B cell (primary cell): ENCODE measurements around the gene NUDCD3.

Experiments used
- CTCF ChIP-seq: fragments of 200-600 bp; IDR thresholded peaks from one replicate; pipeline ENCODE4 v1.8.0; 2022; ENCODE audit warnings: antibody characterized with exemption, mild to moderate bottlenecking
- EZH2 ChIP-seq: IDR thresholded peaks from 2 replicates; pipeline ENCODE4 v1.6.1; 2012; ENCODE audit warnings: borderline replicate concordance, low read depth, mild to moderate bottlenecking, moderate library complexity, low read length; ENCODE audit not compliant: insufficient read depth, poor library complexity, severe bottlenecking

- TF ChIP-seq CTCF (no peak), EZH2 (no peak)
These were observed 14.1 kb downstream of the NUDCD3 start for GRCh38 chr7:44476313-44476712.
